Immature natural killer cell (primary cell): ENCODE results near the gene GLRX3. TPM values are rescaled to one million over a fixed set of nuclear protein-coding genes. Genes with fewer than 3 reads are reported as not detected.

Source experiments
- DNase-seq, 3 donors: peaks; one replicate each; pipeline ENCODE4 v3.0.0; 2022; ENCODE audit warnings: mixed read lengths in 1 of 3
- H3K27ac Mint-ChIP-seq, 6 donors: one replicate each; pipeline ENCODE4 v1.8.0; 2020; ENCODE audit warnings: mixed read lengths in 6 of 6, mild to moderate bottlenecking in 5 of 6, inconsistent platforms in 4 of 6, moderate library complexity in 3 of 6
- H3K27me3 Mint-ChIP-seq, 3 donors: one replicate each; pipeline ENCODE4 v1.8.0; 2020 to 2021; ENCODE audit warnings: low read depth in 3 of 3, mild to moderate bottlenecking in 3 of 3, mixed read lengths in 3 of 3, moderate library complexity in 3 of 3, inconsistent platforms in 1 of 3
- H3K36me3 Mint-ChIP-seq, 3 donors: one replicate each; pipeline ENCODE4 v1.8.0; 2020; ENCODE audit warnings: mixed read lengths in 3 of 3, inconsistent platforms in 2 of 3, mild to moderate bottlenecking in 2 of 3
- H3K4me1 Mint-ChIP-seq, 2 donors: one replicate each; pipeline ENCODE4 v1.8.0; 2020; ENCODE audit warnings: inconsistent platforms in 2 of 2, mild to moderate bottlenecking in 2 of 2, mixed read lengths in 2 of 2, moderate library complexity in 1 of 2
- H3K4me3 Mint-ChIP-seq, 5 donors: one replicate each; pipeline ENCODE4 v1.8.0; 2020; ENCODE audit warnings: mild to moderate bottlenecking in 5 of 5, mixed read lengths in 5 of 5, inconsistent platforms in 3 of 5, moderate library complexity in 3 of 5
- H3K9me3 Mint-ChIP-seq, 6 donors: one replicate each; pipeline ENCODE4 v1.8.0; 2020; ENCODE audit warnings: mild to moderate bottlenecking in 6 of 6, mixed read lengths in 6 of 6, inconsistent platforms in 4 of 6, moderate library complexity in 3 of 6
- polyA plus RNA-seq, 3 donors: library from polyadenylated mRNA; unstranded; fragments of 300-500 nt; fragmentation: Illumina TruSeq; gene quantifications; one replicate each; pipeline ENCODE4 v1.2.3, GENCODE V29; 2021

The GLRX3 gene
- polyA plus RNA-seq, 3 donors from 2014 or later = 83.7 to 139 (median 85.8) TPM

DNA sequence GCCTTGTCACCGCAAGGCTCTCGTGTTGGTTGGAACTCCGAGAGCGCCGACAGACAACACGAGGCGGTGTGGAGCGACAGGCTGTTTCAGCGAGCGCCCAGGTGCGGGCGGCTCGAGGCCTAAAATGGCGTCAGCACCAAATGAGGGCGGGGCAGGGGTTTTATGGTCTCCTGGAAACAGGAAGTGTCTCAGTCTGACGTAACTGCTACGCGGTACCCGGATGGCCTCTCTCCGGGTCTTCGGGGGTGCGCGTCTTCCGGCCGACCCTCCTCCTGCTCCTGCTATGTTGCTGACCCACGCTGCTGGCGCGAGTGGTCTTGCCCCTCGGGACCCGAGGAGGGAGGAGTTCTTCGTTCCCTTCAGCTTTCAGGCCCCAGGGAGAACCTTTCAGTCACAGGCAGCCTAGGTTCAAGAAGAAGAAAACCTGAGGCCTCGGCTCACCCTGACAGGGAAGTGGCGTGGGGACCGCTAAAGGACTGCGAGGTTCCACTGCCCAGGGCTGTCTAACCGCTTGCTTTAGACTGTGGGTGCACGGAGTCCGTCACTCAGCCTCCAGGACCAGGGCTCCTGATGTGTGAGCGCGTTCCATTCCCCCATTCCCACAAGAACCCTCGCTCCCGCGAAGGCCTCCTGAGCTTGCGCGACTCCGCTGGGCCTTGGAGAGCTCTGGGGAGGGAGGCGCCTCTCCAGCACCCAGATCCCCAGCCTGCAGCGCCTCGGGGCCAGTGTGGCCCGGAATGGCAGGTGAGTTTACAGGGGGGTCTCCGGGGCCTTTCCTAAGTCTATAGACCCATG is 77.3 kb downstream of the GLRX3 start:
- Mint-ChIP-seq H3K27ac (no peak overlapping the region), H3K4me3 (no peak overlapping the region), H3K27me3 (no peaks in the 10 kb centered on the region), H3K9me3 (peaks cover 0 to 2% (median 0%) of the 10 kb centered on the region in 6 donors), H3K4me1 (no peaks in the 10 kb centered on the region), H3K36me3 (peaks cover 0 to 10% (median 0%) of the 10 kb centered on the region in 3 donors)
- DNase-seq = no peak

DNA sequence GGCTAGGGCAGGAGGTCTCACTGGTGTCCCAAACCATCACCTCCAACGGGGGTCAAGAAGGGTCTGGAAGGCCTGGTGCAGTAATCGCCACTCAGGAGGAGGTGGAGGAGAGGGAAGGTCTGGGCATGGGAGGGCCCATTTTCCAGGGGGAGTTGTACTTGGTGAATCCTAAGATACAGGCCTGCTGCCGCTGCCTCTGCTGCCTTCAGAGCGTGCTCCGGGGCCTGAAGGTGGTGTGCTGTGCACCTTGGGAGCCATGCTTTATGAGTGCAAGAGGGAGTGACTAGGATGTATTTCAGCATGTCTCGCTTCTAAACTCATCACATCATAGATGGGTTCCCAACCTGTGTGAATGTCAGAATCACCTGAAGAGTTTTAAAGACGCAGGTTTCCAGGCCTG is 78.2 kb downstream of the GLRX3 start:
- DNase-seq = no peak
- Mint-ChIP-seq H3K9me3 (peaks cover 0 to 2% (median 0%) of the 10 kb centered on the region in 6 donors), H3K4me1 (no peaks in the 10 kb centered on the region), H3K4me3 (no peak overlapping the region), H3K27me3 (no peaks in the 10 kb centered on the region), H3K36me3 (peaks cover 0 to 4% (median 0%) of the 10 kb centered on the region in 3 donors), H3K27ac (no peak overlapping the region)

DNA sequence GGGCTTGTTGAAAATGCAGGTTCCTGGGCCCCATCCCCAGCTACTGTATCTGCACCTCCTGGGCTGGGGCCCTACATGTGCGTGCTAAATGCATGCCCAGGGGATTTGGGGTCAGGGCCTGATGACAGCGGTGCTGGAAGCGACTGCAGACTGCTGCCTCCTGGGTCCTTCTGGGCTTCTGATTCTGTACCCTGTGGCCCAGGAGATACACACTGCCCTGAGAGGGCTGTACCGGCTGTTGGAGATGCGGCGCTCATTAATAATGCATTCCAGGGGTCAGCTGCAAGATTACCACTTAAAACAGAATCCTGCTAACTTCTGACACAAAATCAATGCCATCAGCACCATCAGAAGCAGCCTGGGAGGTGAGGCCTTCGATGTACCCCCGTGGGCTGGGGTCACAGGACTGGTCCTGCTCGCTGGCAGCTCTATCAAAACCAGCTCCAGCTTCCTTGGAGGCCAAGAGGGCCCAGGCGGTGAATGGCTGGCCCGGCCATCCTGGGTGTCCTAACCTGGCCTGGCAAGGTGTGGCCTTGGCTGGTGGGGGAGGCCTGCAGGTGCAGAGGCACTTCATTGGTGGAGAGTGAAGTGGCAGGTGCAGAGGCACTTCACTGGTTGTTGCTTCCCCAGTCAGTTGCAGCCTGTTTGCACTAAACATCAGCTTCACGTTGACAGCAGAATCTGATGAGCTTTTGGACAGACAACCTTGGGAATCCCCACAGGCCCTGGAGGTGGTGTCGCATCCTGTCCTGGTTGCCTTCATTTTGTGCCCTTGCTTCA is 79.2 kb downstream of the GLRX3 start:
- DNase-seq = no peak
- Mint-ChIP-seq H3K9me3 (peaks cover 0 to 2% (median 0%) of the 10 kb centered on the region in 6 donors), H3K36me3 (peaks cover 0 to 4% (median 0%) of the 10 kb centered on the region in 3 donors), H3K4me1 (no peaks in the 10 kb centered on the region), H3K27ac (no peak overlapping the region), H3K27me3 (no peaks in the 10 kb centered on the region), H3K4me3 (no peak overlapping the region)

DNA sequence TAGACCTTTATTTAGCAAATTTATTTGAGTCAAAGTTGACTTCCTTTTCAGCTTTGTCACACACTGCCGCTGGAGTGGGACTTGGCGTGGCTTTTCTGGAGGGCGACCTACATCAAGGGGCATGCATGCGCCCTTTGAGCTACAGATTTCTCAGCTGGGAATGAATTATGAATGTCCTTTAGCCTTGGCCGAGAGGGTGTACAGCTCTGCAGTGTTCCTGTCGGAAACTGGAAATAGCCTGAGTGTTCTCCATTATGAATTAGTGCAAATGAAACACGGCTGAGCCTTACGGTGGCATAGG is 79.7 kb downstream of the GLRX3 start:
- Mint-ChIP-seq H3K4me1 (no peaks in the 10 kb centered on the region), H3K9me3 (peaks cover 0 to 2% (median 0%) of the 10 kb centered on the region in 6 donors), H3K27ac (no peak overlapping the region), H3K36me3 (peaks cover 0 to under 1% (median 0%) of the 10 kb centered on the region in 3 donors), H3K4me3 (no peak overlapping the region), H3K27me3 (no peaks in the 10 kb centered on the region)
- DNase-seq = no peak

DNA sequence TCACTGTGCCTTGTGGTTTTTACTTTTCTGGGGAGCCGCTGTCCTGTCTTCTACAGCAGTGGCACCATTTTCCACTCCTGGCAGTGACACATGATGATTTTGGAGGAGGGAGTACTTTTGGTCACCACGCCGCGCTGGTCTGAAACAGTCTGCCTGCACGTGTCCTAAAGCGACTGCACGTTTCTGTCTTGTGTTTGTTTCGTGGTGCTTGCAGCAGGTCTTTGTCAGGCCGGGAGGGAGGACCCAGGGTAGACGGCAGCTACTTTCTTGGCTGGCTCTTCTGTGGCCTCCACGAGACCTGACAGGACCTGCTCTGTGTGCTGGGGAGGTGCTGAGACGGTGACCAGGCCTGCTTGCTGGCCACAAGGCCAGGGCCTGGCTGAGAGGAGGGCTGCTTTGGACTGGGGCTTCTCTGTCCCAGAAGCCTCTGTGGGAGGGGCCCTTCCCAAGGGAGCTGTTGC is 82.0 kb downstream of the GLRX3 start:
- peaks cover 0 to 2% (median 0%) of the 10 kb centered on the region in 6 donors for H3K9me3 Mint-ChIP-seq
- H3K27me3 Mint-ChIP-seq = no peaks in the 10 kb centered on the region
- no peak overlapping the region for H3K27ac Mint-ChIP-seq
- DNase-seq = no peak
- H3K4me1 Mint-ChIP-seq = no peaks in the 10 kb centered on the region
- H3K36me3 Mint-ChIP-seq = no peaks in the 10 kb centered on the region
- no peak overlapping the region for H3K4me3 Mint-ChIP-seq

DNA sequence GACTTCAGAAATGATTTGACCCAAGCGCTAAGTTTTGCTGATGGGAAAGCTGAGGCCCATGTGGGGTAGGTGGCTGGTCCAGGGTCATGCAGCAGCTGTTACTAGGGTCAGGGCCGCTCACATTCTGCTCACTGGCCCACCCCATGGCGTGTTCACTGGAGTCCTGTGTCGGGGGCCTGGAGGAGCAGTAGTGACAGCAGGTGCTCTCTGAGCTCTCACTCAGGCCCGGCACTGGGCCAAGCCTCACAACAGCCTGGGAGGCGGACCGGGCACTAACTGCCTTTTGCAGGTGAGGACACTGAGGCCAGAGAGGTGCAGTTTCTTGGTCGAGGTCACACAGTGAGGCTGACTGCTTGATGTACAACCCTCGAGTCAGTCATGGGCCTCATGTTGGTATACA is 82.7 kb downstream of the GLRX3 start:
- Mint-ChIP-seq H3K27me3 (no peaks in the 10 kb centered on the region), H3K36me3 (no peaks in the 10 kb centered on the region), H3K27ac (no peak overlapping the region), H3K4me3 (no peak overlapping the region), H3K4me1 (no peaks in the 10 kb centered on the region), H3K9me3 (peaks cover 0 to 2% (median 0%) of the 10 kb centered on the region in 6 donors)
- no peak for DNase-seq

DNA sequence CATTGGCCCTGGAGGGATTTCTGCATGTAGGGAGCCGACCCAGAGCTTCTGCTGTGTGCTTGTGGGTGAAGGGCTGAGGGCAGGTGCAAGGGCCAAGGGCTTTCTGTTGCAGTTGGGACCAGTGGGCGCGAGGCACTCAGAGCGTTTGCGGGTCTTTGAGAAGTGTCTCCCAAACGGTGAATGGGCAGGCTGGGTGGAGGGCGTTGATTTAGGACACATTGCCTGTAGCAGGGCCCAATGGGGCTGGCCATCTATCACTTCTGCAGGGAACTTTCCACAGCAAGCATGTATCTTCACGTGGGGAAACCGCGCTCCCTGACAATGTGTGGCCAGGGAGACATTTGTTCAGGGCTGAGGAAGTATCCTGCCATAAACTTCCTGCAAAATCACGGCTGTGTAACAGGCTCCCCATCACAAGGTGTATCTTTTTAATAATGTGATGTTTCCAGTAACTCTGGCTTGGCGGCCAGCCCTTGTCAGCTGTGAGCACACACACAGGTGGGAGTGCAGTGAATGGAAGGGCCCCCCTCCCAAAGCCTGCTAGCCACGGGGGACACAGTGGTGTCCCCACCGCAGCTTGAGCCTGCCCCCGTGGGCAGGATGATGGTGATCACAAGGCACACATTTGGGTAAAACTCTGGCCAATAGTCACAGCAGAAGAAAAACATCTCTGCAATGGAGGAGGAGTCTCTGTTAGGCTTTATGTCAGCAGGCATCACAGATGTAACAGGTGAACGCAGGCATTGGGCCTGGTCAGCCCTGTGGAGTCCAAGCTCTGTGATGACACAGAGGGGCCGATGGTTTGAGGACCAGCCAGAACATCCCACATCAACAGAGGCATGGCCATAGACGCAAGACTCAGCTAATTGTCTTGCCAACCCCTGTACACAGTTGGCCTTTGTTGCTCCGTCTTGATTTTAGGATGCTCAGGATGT is 84.3 kb downstream of the GLRX3 start:
- Mint-ChIP-seq H3K27me3 (peaks cover 0 to 2% (median 0%) of the 10 kb centered on the region in 3 donors), H3K36me3 (no peaks in the 10 kb centered on the region), H3K27ac (no peak overlapping the region), H3K4me3 (no peak overlapping the region), H3K4me1 (no peaks in the 10 kb centered on the region), H3K9me3 (no peaks in the 10 kb centered on the region)
- no peak for DNase-seq

DNA sequence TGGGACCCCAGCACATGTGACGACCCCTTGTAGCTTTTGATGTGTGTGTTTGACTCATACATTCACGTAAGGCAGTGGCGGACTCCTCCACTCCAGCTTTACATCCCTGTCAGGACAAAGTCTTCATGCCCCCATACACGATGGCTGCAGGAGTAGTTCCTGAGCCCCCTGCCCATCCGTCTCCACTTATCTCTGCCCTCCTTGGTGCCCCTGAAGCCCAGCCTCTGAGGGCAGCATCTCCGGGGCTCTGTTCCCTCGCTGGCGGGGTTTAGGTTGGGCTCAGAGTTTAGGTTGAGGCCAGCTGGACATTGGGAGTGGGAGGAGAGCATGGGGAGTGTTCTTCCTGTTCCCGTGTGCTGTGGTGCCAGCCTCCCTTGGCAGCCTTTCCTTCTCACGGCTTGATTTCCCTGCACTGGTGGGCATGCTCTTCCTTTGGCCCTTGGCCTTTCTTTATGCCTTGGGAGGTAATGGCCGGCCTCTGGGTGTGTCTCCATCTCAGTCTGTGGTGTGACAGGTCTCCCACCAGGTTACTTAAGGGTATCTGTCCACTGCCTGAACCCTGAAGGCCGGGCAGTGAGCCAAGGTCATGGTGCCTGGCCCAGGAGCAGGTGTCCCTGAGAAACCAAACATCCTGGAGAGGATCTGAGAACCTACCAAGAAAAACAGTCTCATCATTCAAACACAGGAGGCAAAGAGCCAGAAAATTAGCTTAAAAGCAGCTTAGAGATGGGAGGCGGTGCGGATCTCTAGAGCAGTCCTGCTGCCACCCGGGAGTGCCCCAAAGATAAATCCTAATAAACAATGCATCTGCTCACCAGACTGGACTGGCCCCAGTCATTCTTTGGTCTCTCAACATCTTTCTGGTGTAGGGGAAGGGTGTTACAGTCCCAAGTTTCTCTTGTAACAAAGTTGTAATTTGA is 85.5 kb downstream of the GLRX3 start:
- Mint-ChIP-seq H3K4me1 (no peaks in the 10 kb centered on the region), H3K27me3 (peaks cover 0 to 3% (median 0%) of the 10 kb centered on the region in 3 donors), H3K9me3 (no peaks in the 10 kb centered on the region), H3K27ac (no peak overlapping the region), H3K4me3 (no peak overlapping the region), H3K36me3 (no peaks in the 10 kb centered on the region)
- no peak for DNase-seq

DNA sequence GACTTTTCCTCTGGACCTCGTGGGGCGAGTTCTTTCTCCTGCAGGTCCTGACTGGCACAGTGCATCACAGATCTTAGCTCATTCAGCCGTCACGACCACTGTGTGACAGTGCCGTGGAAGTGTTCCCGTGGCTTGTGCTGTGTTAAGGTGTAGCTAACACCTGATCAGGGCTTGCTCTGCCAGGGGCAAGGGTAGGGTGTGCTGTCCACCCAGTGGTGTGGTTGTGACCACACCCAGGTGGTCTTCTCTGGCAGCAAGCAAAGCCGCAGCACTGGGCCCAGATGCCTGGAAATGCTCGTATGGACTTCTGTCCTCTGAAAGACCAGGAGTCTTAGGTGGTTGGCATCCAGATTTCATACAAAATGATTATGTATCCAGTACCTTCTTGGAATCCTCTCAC is 86.2 kb downstream of the GLRX3 start:
- Mint-ChIP-seq H3K27ac (no peak overlapping the region), H3K36me3 (no peaks in the 10 kb centered on the region), H3K4me3 (no peak overlapping the region), H3K9me3 (no peaks in the 10 kb centered on the region), H3K27me3 (peaks cover 0 to 3% (median 0%) of the 10 kb centered on the region in 3 donors), H3K4me1 (no peaks in the 10 kb centered on the region)
- DNase-seq = no peak

DNA sequence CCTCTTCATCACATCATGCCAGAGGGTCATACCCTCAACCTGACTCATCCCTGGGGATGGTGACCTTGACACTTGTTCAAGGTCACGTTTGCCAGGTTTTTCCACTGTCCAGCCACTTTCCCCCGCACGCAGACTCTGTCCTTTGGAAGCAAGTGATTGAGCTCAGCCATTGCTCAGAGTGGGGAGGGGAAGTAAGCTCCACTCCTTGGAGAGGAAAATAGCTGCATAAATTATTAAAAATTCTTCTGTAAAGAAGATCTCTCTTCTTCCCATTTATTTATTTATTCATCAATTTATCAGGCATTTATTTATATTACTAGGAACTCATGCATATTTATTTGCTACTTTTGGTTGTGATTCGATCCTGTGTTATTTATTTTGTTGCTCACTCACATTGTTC is 88.0 kb downstream of the GLRX3 start:
- H3K27me3 Mint-ChIP-seq = peaks cover 0 to 3% (median 0%) of the 10 kb centered on the region in 3 donors
- no peaks in the 10 kb centered on the region for H3K36me3 Mint-ChIP-seq
- H3K4me3 Mint-ChIP-seq = no peak overlapping the region
- no peaks in the 10 kb centered on the region for H3K9me3 Mint-ChIP-seq
- no peak for DNase-seq
- H3K27ac Mint-ChIP-seq = no peak overlapping the region
- H3K4me1 Mint-ChIP-seq = no peaks in the 10 kb centered on the region

DNA sequence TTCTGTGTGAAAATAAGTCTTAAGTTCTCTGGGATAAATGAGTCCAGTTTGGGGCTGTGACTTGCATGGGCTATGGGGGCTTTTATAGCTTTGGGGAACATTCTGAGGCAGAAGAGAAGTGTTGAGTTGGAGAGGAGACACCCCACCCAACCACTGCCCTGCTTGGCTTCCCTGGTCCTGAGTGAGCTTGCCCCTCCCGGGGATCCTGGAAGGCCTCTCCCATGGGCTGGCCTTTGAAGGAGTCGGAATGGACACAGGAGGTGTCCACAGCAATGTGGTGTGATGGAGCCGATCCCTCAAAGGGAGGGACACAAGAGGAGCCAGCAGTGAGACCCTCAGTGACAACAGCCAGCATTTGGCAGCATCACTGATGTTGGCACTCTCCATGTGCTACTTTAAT is 89.8 kb downstream of the GLRX3 start:
- H3K4me1 Mint-ChIP-seq = no peaks in the 10 kb centered on the region
- no peaks in the 10 kb centered on the region for H3K9me3 Mint-ChIP-seq
- H3K4me3 Mint-ChIP-seq = no peak overlapping the region
- no peaks in the 10 kb centered on the region for H3K36me3 Mint-ChIP-seq
- no peak for DNase-seq
- H3K27ac Mint-ChIP-seq = no peak overlapping the region
- H3K27me3 Mint-ChIP-seq = peaks cover 0 to 3% (median 0%) of the 10 kb centered on the region in 3 donors

DNA sequence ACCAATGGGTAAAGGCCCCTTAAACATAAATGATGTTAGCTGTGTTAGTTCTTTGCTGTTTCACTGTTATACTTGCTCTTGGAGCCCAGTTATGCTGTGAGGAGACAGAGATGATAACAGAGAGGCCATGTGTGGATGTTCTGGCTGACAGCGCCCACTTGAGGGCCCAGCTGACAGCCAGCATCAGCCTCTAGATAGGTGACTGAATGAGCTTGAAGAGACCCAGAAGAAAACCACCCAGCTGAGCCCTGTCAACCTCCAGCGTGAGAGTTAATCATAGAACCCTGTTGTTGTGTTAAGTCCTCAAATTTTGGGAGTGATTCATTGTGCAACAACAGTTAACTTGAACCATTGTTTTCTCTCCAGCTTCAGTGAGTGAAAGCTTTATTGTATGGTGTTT is 91.7 kb downstream of the GLRX3 start:
- Mint-ChIP-seq H3K9me3 (no peaks in the 10 kb centered on the region), H3K27me3 (peaks cover 0 to 3% (median 2%) of the 10 kb centered on the region in 3 donors)

More for the DNA sequence above, 91.7 kb downstream of the GLRX3 start:
- DNase-seq = no peak
- Mint-ChIP-seq H3K4me3 (no peak overlapping the region), H3K27ac (no peak overlapping the region), H3K4me1 (no peaks in the 10 kb centered on the region), H3K36me3 (no peaks in the 10 kb centered on the region)
